OCI-LY3 (cell line): Measurements from ENCODE around the gene NAA16.
A peak's percentile ranks its signal among the peaks of the same experiment; 100 is the strongest.
"Not testable (repeated sequence)": the region's sequence is repeated elsewhere in the genome, so short reads cannot be mapped to it uniquely, and the experiment has no call there.

ENCODE experiments used
- H2AFZ ChIP-seq: fragments of 200-600, 300-600 bp; shearing (Covaris generic); 2 replicates; pipeline ENCODE4 v1.6.0; 2014; ENCODE audit warnings: antibody characterized with exemption, low read depth, low read length
- H3K27ac ChIP-seq: fragments of 200-600, 300-600 bp; sonication (generic); 2 replicates; pipeline ENCODE4 v1.5.1; 2014; ENCODE audit warnings: mild to moderate bottlenecking, low read length, moderate library complexity, mixed read lengths
- H3K27me3 ChIP-seq: fragments of 200-600, 300-600 bp; sonication (generic); 2 replicates; pipeline ENCODE4 v1.6.1; 2014; ENCODE audit warnings: low read depth, low read length, mixed read lengths
- H3K36me3 ChIP-seq: fragments of 200-600, 300-600 bp; sonication (generic); replicated peaks from 2 replicates; pipeline ENCODE3; 2014; ENCODE audit warnings: low read depth, low read length, mixed read lengths
- H3K4me1 ChIP-seq: fragments of 300-600, 200-600 bp; sonication (generic); 2 replicates; pipeline ENCODE4 v1.6.1; 2014; ENCODE audit warnings: low read length, mixed read lengths
- H3K4me2 ChIP-seq: fragments of 200-600, 300-600 bp; sonication (generic); 2 replicates; pipeline ENCODE4 v1.6.1; 2014; ENCODE audit warnings: low read length, mixed read lengths
- H3K4me3 ChIP-seq: fragments of 300-600, 200-600 bp; sonication (generic); 2 replicates; pipeline ENCODE4 v1.5.1; 2014; ENCODE audit warnings: antibody characterized with exemption, mild to moderate bottlenecking, low read length, moderate library complexity
- H3K79me2 ChIP-seq: fragments of 300-600, 200-600 bp; shearing (Covaris generic); 2 replicates; pipeline ENCODE4 v1.6.1; 2014; ENCODE audit warnings: mild to moderate bottlenecking, low read length, mixed read lengths
- H3K9ac ChIP-seq: fragments of 300-600, 200-600 bp; shearing (Covaris generic); 2 replicates; pipeline ENCODE4 v1.6.0; 2014; ENCODE audit warnings: mild to moderate bottlenecking, low read length, moderate library complexity
- H3K9me3 ChIP-seq: fragments of 200-600, 300-600 bp; shearing (Covaris generic); 2 replicates; pipeline ENCODE4 v1.6.1; 2014; ENCODE audit warnings: low read length, mixed read lengths; ENCODE audit not compliant: insufficient read depth
- H4K20me1 ChIP-seq: fragments of 200-600, 300-600 bp; sonication (generic); 2 replicates; pipeline ENCODE4 v1.6.1; 2016; ENCODE audit warnings: low read length, mixed read lengths; ENCODE audit not compliant: insufficient read depth
- EZH2phosphoT487 ChIP-seq: fragments of 200-600 bp; shearing (Covaris generic); IDR thresholded peaks from 2 replicates; pipeline ENCODE4 v1.6.1; 2018; ENCODE audit warnings: antibody characterized with exemption, mixed run types, low read depth
- TF ChIP-seq, protein P1 (sequence below): fragments of 200-600, 300-600 bp; sonication (generic); IDR thresholded peaks from 2 replicates; pipeline ENCODE4 v1.5.1; 2014; ENCODE audit warnings: antibody characterized with exemption, low read length, low read depth

The NAA16 gene

DNA sequence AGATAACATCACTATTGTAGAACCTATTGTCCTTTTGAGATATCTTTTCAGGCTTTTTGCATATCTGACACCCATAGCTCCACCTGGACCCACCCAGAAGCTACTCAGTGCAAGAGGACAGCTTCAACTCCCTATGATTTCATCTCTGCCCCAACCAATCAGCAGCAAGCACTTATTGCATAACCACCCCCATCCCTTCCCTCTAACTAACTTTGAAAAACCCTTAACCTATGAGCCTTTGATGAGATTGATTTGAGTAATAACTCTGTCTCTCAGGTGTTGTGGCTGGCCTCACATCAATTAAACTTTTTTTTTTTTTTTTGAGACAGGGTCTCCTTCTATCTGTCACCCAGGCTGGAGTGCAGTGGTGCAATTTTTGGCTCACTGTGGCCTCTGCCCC is 34.2 kb upstream of the NAA16 start:
- TF ChIP-seq EZH2phosphoT487, result no peak
- TF ChIP-seq, protein P1, sequence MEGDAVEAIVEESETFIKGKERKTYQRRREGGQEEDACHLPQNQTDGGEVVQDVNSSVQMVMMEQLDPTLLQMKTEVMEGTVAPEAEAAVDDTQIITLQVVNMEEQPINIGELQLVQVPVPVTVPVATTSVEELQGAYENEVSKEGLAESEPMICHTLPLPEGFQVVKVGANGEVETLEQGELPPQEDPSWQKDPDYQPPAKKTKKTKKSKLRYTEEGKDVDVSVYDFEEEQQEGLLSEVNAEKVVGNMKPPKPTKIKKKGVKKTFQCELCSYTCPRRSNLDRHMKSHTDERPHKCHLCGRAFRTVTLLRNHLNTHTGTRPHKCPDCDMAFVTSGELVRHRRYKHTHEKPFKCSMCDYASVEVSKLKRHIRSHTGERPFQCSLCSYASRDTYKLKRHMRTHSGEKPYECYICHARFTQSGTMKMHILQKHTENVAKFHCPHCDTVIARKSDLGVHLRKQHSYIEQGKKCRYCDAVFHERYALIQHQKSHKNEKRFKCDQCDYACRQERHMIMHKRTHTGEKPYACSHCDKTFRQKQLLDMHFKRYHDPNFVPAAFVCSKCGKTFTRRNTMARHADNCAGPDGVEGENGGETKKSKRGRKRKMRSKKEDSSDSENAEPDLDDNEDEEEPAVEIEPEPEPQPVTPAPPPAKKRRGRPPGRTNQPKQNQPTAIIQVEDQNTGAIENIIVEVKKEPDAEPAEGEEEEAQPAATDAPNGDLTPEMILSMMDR, result no peak
- peaks cover 3% of the 10 kb centered on the region; the same call in 1 of the 2 replicates for H3K9me3 ChIP-seq
- H3K36me3 ChIP-seq, result no peaks in the 10 kb centered on the region
- no peaks in the 10 kb centered on the region; the same call in 1 of the 2 replicates for H3K4me1 ChIP-seq
- no peaks in the 10 kb centered on the region for H3K27me3 ChIP-seq
- H3K4me2 ChIP-seq, result no peak overlapping the region
- no peak overlapping the region for H3K4me3 ChIP-seq
- H2AFZ ChIP-seq, result no peak overlapping the region
- no peaks in the 10 kb centered on the region for H4K20me1 ChIP-seq
- H3K79me2 ChIP-seq, result no peaks in the 10 kb centered on the region
- H3K9ac ChIP-seq, result no peak overlapping the region
- H3K27ac ChIP-seq, result no peak overlapping the region

DNA sequence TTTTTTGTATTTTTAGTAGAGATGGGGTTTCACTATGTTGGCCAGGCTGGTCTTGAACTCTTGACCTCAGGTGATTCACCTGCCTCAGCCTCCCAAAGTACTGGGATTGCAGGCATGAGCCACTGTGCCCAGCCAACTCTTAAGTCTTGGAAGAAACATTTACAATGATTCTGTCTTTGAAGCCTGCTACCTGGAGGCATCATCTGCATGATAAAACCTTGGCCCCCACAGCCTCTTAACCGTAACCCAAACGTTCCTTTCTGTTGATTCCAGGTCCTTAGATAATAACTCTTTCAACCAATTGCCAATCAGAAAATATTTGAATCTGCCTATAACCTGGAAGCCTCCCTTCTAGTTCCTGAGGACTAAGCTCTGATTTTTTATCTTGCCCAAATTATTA is 31.9 kb upstream of the NAA16 start:
- H3K4me3 ChIP-seq, H3K27me3 ChIP-seq, H3K79me2 ChIP-seq, H3K9ac ChIP-seq, H2AFZ ChIP-seq, H4K20me1 ChIP-seq, H3K9me3 ChIP-seq, H3K36me3 ChIP-seq, H3K4me2 ChIP-seq, H3K27ac ChIP-seq: not testable (repeated sequence)
- H3K4me1 ChIP-seq, result peaks cover 13% of the 10 kb centered on the region

DNA sequence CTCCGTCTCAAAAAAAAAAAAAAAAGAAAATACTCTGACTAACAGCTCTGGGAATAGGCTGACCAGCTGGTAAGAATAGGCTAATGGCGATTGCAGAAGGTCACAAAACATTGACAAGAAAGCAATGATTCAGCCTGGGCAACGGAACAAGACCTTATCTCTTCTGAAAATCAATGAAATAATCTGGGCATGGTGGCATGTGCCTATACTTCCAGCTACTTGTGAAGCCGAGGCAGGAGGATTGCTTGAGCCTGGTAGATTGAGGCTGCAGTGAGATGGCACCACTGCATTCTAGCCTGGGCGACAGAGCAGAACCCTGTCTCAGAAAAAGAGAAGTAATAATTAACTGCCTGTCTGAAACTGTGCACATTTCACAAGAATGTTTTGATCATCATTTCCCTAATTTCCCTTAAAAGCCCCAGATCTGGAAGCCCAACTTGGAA is 28.9 kb upstream of the NAA16 start:
- H3K79me2 ChIP-seq, result no peaks in the 10 kb centered on the region
- peak overlapping the region; percentile 68 for H3K4me2 ChIP-seq
- H2AFZ ChIP-seq, result peak overlapping the region; percentile 68
- peak overlapping the region; percentile 19; the same call in 1 of the 2 replicates for H3K27ac ChIP-seq
- H3K9ac ChIP-seq, result no peak overlapping the region
- no peaks in the 10 kb centered on the region for H3K36me3 ChIP-seq
- TF ChIP-seq, protein P1, result no peak
- no peak for TF ChIP-seq EZH2phosphoT487
- H4K20me1 ChIP-seq, result no peaks in the 10 kb centered on the region
- H3K4me3 ChIP-seq, result peak overlapping the region; percentile 39
- no peaks in the 10 kb centered on the region for H3K9me3 ChIP-seq
- H3K27me3 ChIP-seq, result no peaks in the 10 kb centered on the region
- peaks cover 13% of the 10 kb centered on the region for H3K4me1 ChIP-seq

DNA sequence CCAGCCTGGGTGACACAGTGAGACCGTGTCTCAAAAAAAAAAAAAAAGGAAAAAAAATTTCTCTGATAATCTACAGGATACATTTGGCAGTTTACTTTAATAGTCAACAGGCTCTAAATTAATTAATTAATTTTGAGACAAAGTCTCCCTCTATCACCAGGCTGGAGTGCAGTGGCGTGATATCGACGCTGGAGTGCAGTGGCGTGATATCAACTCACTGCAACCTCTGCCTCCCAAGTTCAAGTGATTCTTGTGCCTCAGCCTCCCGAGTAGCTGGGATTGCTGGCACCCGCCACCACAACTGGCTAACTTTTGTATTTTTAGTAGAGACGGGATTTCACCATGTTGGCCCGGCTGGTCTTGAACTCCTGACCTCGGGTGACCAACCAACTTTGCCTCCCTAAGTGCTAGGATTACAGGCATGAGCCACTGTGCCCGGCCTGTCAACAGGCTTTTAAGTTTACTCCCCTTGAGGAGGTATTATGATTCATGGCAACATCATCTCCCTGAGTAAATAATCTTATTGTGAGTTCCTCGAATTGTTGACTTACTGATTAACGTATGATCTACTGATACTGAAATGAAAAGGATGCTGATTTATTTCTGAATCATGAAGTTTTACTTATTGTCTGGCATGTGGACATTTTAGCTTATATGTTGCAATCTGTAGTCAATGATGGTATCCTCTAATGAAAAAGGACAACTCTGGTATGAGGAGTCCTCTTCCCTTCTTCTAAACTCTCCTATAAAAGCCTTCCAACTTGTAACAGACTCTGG is 26.4 kb upstream of the NAA16 start:
- Histone ChIP-seq H3K9me3 (no peaks in the 10 kb centered on the region), H3K9ac (no peak overlapping the region), H3K27ac (no peak overlapping the region), H4K20me1 (no peaks in the 10 kb centered on the region), H2AFZ (no peak overlapping the region), H3K4me2 (no peak overlapping the region), H3K36me3 (no peaks in the 10 kb centered on the region), H3K27me3 (no peaks in the 10 kb centered on the region), H3K4me1 (peaks cover 13% of the 10 kb centered on the region), H3K79me2 (no peaks in the 10 kb centered on the region), H3K4me3 (no peak overlapping the region)
- no peak for TF ChIP-seq EZH2phosphoT487
- TF ChIP-seq, protein P1, result no peak
